WTC11 (cell line): ENCODE results near the gene TMEM221. TPM values are rescaled to one million over a fixed set of nuclear protein-coding genes. Genes with fewer than 3 reads are reported as not detected.
A peak's percentile ranks its signal among the peaks of the same experiment; 100 is the strongest.

Experiments
- AFF4 ChIP-seq: sonication (generic); formaldehyde crosslinking; IDR thresholded peaks from 2 replicates; pipeline ENCODE4 v1.8.1; 2023; ENCODE audit warnings: mild to moderate bottlenecking, missing genetic modification reagents, borderline replicate concordance
- ATF6 ChIP-seq: sonication (generic); formaldehyde crosslinking; IDR thresholded peaks from 2 replicates; pipeline ENCODE4 v1.8.1; 2023; ENCODE audit warnings: mild to moderate bottlenecking, missing genetic modification reagents
- CBFB ChIP-seq: sonication (generic); formaldehyde crosslinking; IDR thresholded peaks from 2 replicates; pipeline ENCODE4 v1.8.1; 2022; ENCODE audit warnings: mild to moderate bottlenecking, low read depth, missing genetic modification reagents
- CREM ChIP-seq: sonication (generic); formaldehyde crosslinking; IDR thresholded peaks from 2 replicates; pipeline ENCODE4 v1.8.1; 2022; ENCODE audit warnings: mild to moderate bottlenecking, missing genetic modification reagents, moderate library complexity
- E2F4 ChIP-seq: sonication (generic); formaldehyde crosslinking; IDR thresholded peaks from 2 replicates; pipeline ENCODE4 v1.8.1; 2022; ENCODE audit warnings: low read depth, mild to moderate bottlenecking, moderate library complexity, missing genetic modification reagents, borderline replicate concordance
- GABPB1 ChIP-seq: sonication (generic); formaldehyde crosslinking; IDR thresholded peaks from 2 replicates; pipeline ENCODE4 v1.8.1; 2023; ENCODE audit warnings: mild to moderate bottlenecking, missing genetic modification reagents
- GRHL2 ChIP-seq: fragments of 250-450 bp; sonication (Bioruptor Pico); IDR thresholded peaks from 2 replicates; pipeline ENCODE4 v1.8.0; 2022; ENCODE audit warnings: mild to moderate bottlenecking, moderate library complexity; ENCODE audit not compliant: insufficient replicate concordance, severe bottlenecking
- JAZF1 ChIP-seq: fragments of 250-450 bp; sonication (Bioruptor Pico); IDR thresholded peaks from 2 replicates; pipeline ENCODE4 v1.9.0; 2021; ENCODE audit warnings: moderate library complexity, mild to moderate bottlenecking, inconsistent platforms
- JUN ChIP-seq: sonication (generic); formaldehyde crosslinking; IDR thresholded peaks from 2 replicates; pipeline ENCODE4 v1.8.0; 2023; ENCODE audit warnings: mild to moderate bottlenecking, missing genetic modification reagents
- MAX ChIP-seq: sonication (generic); formaldehyde crosslinking; IDR thresholded peaks from 2 replicates; pipeline ENCODE4 v1.8.0; 2022; ENCODE audit warnings: mild to moderate bottlenecking, missing genetic modification reagents
- NFE2L1 ChIP-seq: sonication (generic); formaldehyde crosslinking; IDR thresholded peaks from 2 replicates; pipeline ENCODE4 v1.8.1; 2023; ENCODE audit warnings: missing genetic modification reagents
- NFYB ChIP-seq: sonication (generic); formaldehyde crosslinking; conservative IDR thresholded peaks from 2 replicates; pipeline ENCODE4 v1.8.0; 2022; ENCODE audit warnings: low read depth, missing genetic modification reagents
- NR1H2 ChIP-seq: sonication (generic); formaldehyde crosslinking; IDR thresholded peaks from 2 replicates; pipeline ENCODE4 v1.9.0; 2021; ENCODE audit warnings: mild to moderate bottlenecking, moderate library complexity, missing genetic modification reagents
- PRDM15 ChIP-seq: sonication (generic); formaldehyde crosslinking; IDR thresholded peaks from 2 replicates; pipeline ENCODE4 v1.8.0; 2022; ENCODE audit warnings: missing genetic modification reagents
- PRRX2 ChIP-seq: fragments of 250-450 bp; sonication (Bioruptor Pico); IDR thresholded peaks from 2 replicates; pipeline ENCODE4 v1.8.0; 2021; ENCODE audit warnings: mild to moderate bottlenecking
- RORB ChIP-seq: fragments of 250-450 bp; sonication (Bioruptor Pico); IDR thresholded peaks from 2 replicates; pipeline ENCODE4 v1.9.0; 2021; ENCODE audit warnings: mild to moderate bottlenecking
- SMAD3 ChIP-seq: sonication (generic); formaldehyde crosslinking; IDR thresholded peaks from 2 replicates; pipeline ENCODE4 v1.8.0; 2022; ENCODE audit warnings: missing genetic modification reagents, mild to moderate bottlenecking, borderline replicate concordance
- SP1 ChIP-seq: sonication (generic); formaldehyde crosslinking; conservative IDR thresholded peaks from 2 replicates; pipeline ENCODE4 v1.8.1; 2022; ENCODE audit warnings: missing genetic modification reagents
- USF2 ChIP-seq: sonication (generic); formaldehyde crosslinking; IDR thresholded peaks from 2 replicates; pipeline ENCODE4 v1.8.1; 2023; ENCODE audit warnings: mild to moderate bottlenecking, missing genetic modification reagents, moderate library complexity
- ZNF532 ChIP-seq: fragments of 250-450 bp; sonication (Bioruptor Pico); IDR thresholded peaks from 2 replicates; pipeline ENCODE4 v1.9.0; 2021; ENCODE audit warnings: mild to moderate bottlenecking, borderline replicate concordance
- ZNF671 ChIP-seq: fragments of 250-450 bp; sonication (Bioruptor Pico); IDR thresholded peaks from 2 replicates; pipeline ENCODE4 v1.8.0; 2021; ENCODE audit warnings: mild to moderate bottlenecking
- ZSCAN18 ChIP-seq: fragments of 250-450 bp; sonication (Bioruptor Pico); IDR thresholded peaks from 2 replicates; pipeline ENCODE4 v2.1.2; 2022; ENCODE audit warnings: mild to moderate bottlenecking, moderate library complexity
- total RNA-seq: library from RNA; stranded (reverse); gene quantifications from 3 replicates; pipeline ENCODE4 v1.2.3, GENCODE V29; 2021

TMEM221 gene
- total RNA-seq, 1 experiment from 2014 or later, result 1.2 TPM

- TF ChIP-seq ZNF532 (no peak), SMAD3 (no peak), GABPB1 (CRISPR knock-in tag) (no peak), ATF6 (no peak), ZNF671 (CRISPR knock-in tag) (no peak), MAX (CRISPR knock-in tag) (peak; percentile 68), SP1 (CRISPR knock-in tag) (no peak), CREM (CRISPR knock-in tag) (no peak), JAZF1 (CRISPR knock-in tag) (no peak), RORB (no peak), E2F4 (CRISPR knock-in tag) (no peak), PRDM15 (CRISPR knock-in tag) (no peak), NR1H2 (CRISPR knock-in tag) (no peak), JUN (CRISPR knock-in tag) (no peak), AFF4 (CRISPR knock-in tag) (no peak), USF2 (CRISPR knock-in tag) (peak; percentile 84), NFE2L1 (no peak), CBFB (CRISPR knock-in tag) (no peak), PRRX2 (CRISPR knock-in tag) (no peak), GRHL2 (CRISPR knock-in tag) (no peak), ZSCAN18 (no peak), NFYB (CRISPR knock-in tag) (no peak)
These were observed 48.8 kb upstream of the TMEM221 start (continued) for GRCh38 chr19:17497149-17497798.
